ENCODE measurements around the gene LANCL3. TPM values are rescaled to one million over a fixed set of nuclear protein-coding genes. Genes with fewer than 3 reads are reported as not detected.

LANCL3 gene
- total RNA-seq, 2 experiments from 2014 or later, result 0.18 to 0.21 TPM

GRCh38 chrX:37717708-37718107, 146.2 kb downstream of the LANCL3 start:
- intact Hi-C loops (cut with DNase I, micrococcal nuclease), result no loop called here
- CTCF ChIA-PET, result no interaction called here

GRCh38 chrX:37722595-37722994, 151.1 kb downstream of the LANCL3 start:
- H3K27me3 Mint-ChIP-seq, result peaks cover 4% of the 10 kb centered on the region
- no peaks in the 10 kb centered on the region for H3K4me1 Mint-ChIP-seq
- ATAC-seq (no peak), DNase-seq (no peak)
- POLR2A ChIA-PET, result no interaction called here
- no peak overlapping the region for H3K4me3 Mint-ChIP-seq
- CTCF ChIA-PET, result no interaction called here
- H3K9me3 Mint-ChIP-seq (ENCODE audit: low read depth), result peaks cover 5% of the 10 kb centered on the region
- H3K27ac Mint-ChIP-seq, result no peak overlapping the region
- intact Hi-C loops (cut with DNase I, micrococcal nuclease), result no loop called here
- H3K36me3 Mint-ChIP-seq (ENCODE audit: low read depth), result no peaks in the 10 kb centered on the region

More at GRCh38 chrX:37717708-37718107, 146.2 kb downstream of the LANCL3 start:
- no peaks in the 10 kb centered on the region for H3K36me3 Mint-ChIP-seq (ENCODE audit: low read depth)
- peaks cover 5% of the 10 kb centered on the region for H3K9me3 Mint-ChIP-seq (ENCODE audit: low read depth)
- peaks cover 1% of the 10 kb centered on the region for H3K27me3 Mint-ChIP-seq
- POLR2A ChIA-PET, result no interaction called here
- no peaks in the 10 kb centered on the region for H3K4me1 Mint-ChIP-seq
- ATAC-seq (no peak), DNase-seq (no peak)
- no peak overlapping the region for H3K27ac Mint-ChIP-seq
- H3K4me3 Mint-ChIP-seq, result no peak overlapping the region

GRCh38 chrX:37726346-37726745, 154.9 kb downstream of the LANCL3 start:
- H3K4me1 Mint-ChIP-seq, result no peaks in the 10 kb centered on the region
- H3K27ac Mint-ChIP-seq, result no peak overlapping the region
- H3K9me3 Mint-ChIP-seq (ENCODE audit: low read depth), result no peaks in the 10 kb centered on the region
- no peak overlapping the region for H3K4me3 Mint-ChIP-seq
- ATAC-seq (no peak), DNase-seq (no peak)
- ChIA-PET POLR2A (no interaction called here), CTCF (no interaction called here)
- H3K36me3 Mint-ChIP-seq (ENCODE audit: low read depth), result no peaks in the 10 kb centered on the region
- intact Hi-C loops (cut with DNase I, micrococcal nuclease), result no loop called here
- H3K27me3 Mint-ChIP-seq, result peaks cover 4% of the 10 kb centered on the region

Other genes starting within 250 kb of the LANCL3 start
- gene PRRG1, start 222.3 kb upstream of the LANCL3 start, total RNA-seq, result not detected
- gene XK, start 114.1 kb downstream of the LANCL3 start, total RNA-seq, result under 1 TPM in 1 of 2 experiments, not detected in 1; 0.07 TPM
- gene CYBB, start 208.4 kb downstream of the LANCL3 start, total RNA-seq, result not detected

Measured in activated CD4-positive, alpha-beta T cell treated with anti-CD3 and anti-CD28 coated beads for 36 hours (primary cell).